Choroid plexus epithelial cell (primary cell): ENCODE data around the gene GLP2R.
A peak's percentile ranks its signal among the peaks of the same experiment; 100 is the strongest.

Experiments used
- DNase-seq: peaks from one replicate; pipeline ENCODE4 v3.0.0-alpha.2; 2010; ENCODE audit warnings: low read depth
- H3K4me3 ChIP-seq: 2 replicates; pipeline ENCODE4 v1.5.1; 2011; ENCODE audit warnings: low read depth, mild to moderate bottlenecking, control low read depth, low read length, moderate library complexity
- CTCF ChIP-seq: conservative IDR thresholded peaks from 2 replicates; pipeline ENCODE4 v1.5.1; 2011; ENCODE audit warnings: low read depth, mild to moderate bottlenecking, control low read depth, inconsistent platforms, low read length, moderate library complexity

GLP2R gene

GRCh38 chr17:9790316-9790715 is 35.4 kb upstream of the GLP2R start:
- DNase-seq, result no peak
- no peak overlapping the region for H3K4me3 ChIP-seq
- no peak for TF ChIP-seq CTCF

- no peak within 1 kb of the TSS for H3K4me3 ChIP-seq
- no peak for TF ChIP-seq CTCF
- peak; percentile 12 for DNase-seq
Observed at GRCh38 chr17:9790889-9791876, 34.5 kb upstream of the GLP2R start, which contains the start of gene DHRS7C. TSS of gene DHRS7C (minus strand) at chr17:9791592. CDS start at chr17:9791284, 308 bp downstream.

- TF ChIP-seq CTCF, result no peak
- H3K4me3 ChIP-seq, result no peak overlapping the region
- DNase-seq, result no peak
Observed at GRCh38 chr17:9792181-9792840, 33.4 kb upstream of the GLP2R start.

- H3K4me3 ChIP-seq, result no peak overlapping the region
- no peak for DNase-seq
- TF ChIP-seq CTCF, result no peak
Observed at GRCh38 chr17:9798008-9798407, 27.7 kb upstream of the GLP2R start.

- DNase-seq, result no peak
- no peak for TF ChIP-seq CTCF
- no peak overlapping the region for H3K4me3 ChIP-seq
Observed at GRCh38 chr17:9798724-9799123, 27.0 kb upstream of the GLP2R start.

GRCh38 chr17:9801505-9801904 is 24.2 kb upstream of the GLP2R start:
- no peak overlapping the region for H3K4me3 ChIP-seq
- DNase-seq, result no peak
- TF ChIP-seq CTCF, result no peak
